ENCODE measurements around the gene FXR2.

The FXR2 gene

DNA sequence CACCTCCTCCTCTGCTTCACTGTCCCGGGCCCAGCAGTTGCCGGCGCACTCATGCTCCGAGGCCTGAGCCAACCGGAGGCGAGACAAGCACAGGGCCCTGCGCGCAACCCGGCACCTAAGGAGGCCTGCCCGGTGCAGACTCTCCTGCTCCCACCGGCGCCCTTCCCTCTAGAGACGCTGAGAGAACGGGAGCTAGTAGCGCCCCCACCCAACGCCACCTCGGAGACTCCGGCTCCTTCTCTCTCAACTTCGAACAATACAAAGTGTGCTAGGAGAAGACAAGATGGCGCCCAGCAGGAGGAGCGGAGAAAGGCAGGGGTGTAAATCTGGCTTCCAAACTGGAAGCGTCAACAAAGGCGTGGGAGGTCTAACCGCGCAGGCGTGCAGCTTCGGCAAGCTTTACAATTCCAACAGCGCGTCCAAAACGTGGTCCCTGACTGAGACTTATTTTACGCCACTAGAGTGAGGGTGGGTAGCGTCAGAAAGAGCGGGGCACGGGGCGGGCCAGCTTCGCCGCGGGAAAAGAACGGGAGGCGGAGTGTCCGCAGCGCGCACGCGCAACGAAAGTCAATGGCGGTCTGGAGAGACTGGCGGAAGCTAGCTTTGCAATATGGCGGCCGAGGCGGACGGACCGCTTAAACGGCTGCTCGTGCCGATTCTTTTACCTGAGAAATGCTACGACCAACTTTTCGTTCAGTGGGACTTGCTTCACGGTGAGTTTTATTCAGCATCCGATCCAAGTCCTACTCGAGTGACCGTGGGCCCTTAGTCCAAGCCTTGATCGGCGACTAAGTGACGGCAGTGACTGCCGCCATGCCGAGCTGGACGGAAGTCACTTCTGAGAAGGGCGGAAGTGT is 31.2 kb downstream of the FXR2 start, which contains the start of gene MPDU1:
MPDU1 (plus strand) TSS at position 600 of the 857 bp plus-strand sequence; CDS start at position 611, 11 bp downstream.
- peak within 1 kb of the TSS; percentile 98 for H3K27ac ChIP-seq (ENCODE audit: low read length)
- H3K4me1 ChIP-seq (ENCODE audit: insufficient read depth, low read length), result peaks cover 14% of the 10 kb centered on the region; the same call in 1 of the 2 replicates
- H3K27me3 ChIP-seq (ENCODE audit: insufficient read depth, low read length), result no peaks in the 10 kb centered on the region
- H3K4me3 ChIP-seq (ENCODE audit: low read length), result peak within 1 kb of the TSS; percentile 93
- H3K9ac ChIP-seq (ENCODE audit: low read depth, low read length), result peak within 1 kb of the TSS; percentile 97
- H3K36me3 ChIP-seq (ENCODE audit: insufficient read depth, low read depth, low read length), result peaks cover 42% of the 10 kb centered on the region
- no peaks in the 10 kb centered on the region for H3K9me3 ChIP-seq (ENCODE audit: insufficient read depth, low read depth, low read length)

DNA sequence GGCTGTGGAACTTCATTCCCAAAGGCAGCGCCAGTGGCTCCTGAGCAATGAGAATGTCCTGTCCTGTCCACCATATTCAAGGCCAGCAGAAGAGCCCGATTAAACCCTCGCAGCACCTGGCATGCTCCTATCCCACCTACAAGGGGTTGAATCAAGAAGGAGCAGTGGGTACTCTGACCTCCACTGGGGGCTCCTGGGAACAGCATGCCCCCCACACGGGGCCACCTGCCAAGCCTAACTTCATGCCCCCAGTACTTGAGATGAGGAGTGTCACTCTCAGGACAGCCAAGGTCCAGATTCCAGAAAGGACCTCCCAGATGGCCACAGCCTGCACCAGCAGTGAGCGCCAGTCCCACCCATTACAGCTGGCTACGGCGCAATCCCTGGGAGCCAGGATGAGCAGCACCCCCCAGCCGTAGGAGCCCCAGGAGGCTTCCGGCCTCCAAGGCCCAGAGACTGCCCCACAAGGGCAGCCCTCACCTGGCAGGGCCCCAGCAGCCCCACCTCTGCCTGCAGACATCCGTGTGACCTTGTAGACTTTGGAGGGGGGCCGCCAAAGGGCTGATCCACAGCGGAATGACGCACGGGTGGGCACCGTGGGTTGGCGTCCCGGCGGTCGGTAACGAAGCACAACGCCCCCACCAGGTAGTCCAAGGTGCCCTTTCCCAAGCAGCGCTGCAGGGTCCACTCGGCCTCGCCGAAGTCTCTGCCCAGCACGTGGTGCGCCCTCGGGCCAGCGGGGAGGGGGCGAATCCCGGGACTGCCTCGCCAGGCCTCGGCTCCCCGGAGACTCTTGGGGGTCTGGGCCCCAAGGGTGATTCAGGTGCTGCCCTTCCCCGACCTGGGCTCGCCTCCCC is 32.1 kb downstream of the FXR2 start:
- peaks cover 42% of the 10 kb centered on the region for H3K36me3 ChIP-seq (ENCODE audit: insufficient read depth, low read depth, low read length)
- H3K4me3 ChIP-seq (ENCODE audit: low read length), result peak overlapping the region; percentile 93; the same call in 1 of the 2 replicates
- no peaks in the 10 kb centered on the region for H3K9me3 ChIP-seq (ENCODE audit: insufficient read depth, low read depth, low read length)
- peak overlapping the region; percentile 98 for H3K27ac ChIP-seq (ENCODE audit: low read length)
- peak overlapping the region; percentile 97 for H3K9ac ChIP-seq (ENCODE audit: low read depth, low read length)
- H3K4me1 ChIP-seq (ENCODE audit: insufficient read depth, low read length), result peaks cover 14% of the 10 kb centered on the region; the same call in 1 of the 2 replicates
- no peaks in the 10 kb centered on the region for H3K27me3 ChIP-seq (ENCODE audit: insufficient read depth, low read length)

DNA sequence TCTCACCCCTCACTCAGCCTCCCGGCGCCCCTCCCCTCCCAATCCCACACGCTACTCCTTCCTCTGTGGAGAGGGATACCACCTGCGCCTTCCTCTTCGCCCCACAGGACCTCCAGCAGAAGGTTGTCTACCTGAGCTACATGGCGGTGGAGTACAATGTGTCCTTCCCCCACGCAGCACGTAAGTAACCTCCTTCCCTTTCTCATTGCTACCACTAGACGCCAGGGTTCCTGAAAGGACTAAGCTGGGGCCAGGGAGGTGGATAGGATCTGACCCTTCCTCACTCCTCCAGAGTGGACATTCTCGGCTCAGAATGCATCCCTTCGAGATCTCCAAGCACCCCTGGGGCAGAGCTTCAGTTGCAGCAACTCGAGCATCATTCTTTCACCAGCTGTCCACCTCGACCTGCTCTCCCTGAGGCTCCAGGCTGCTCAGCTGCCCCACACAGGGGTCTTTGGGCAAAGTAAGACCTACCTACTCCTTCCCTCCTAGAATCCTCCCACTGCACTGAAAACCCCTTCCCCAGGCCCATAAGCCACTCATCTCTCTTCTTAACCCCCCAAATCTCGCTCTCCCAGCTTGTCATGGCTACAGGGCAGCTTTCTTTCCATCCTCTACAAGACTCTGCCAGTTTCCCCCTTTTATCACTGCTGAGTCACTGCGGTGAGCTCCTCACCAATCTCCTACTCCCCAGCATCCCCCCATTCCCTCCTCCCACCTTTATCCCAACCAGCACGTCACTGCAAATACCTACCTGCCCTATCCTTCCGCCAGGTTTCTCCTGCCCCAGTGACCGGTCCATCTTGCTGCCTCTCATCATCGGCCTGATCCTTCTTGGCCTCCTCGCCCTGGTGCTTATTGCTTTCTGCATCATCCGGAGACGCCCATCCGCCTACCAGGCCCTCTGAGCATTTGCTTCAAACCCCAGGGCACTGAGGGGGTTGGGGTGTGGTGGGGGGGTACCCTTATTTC is 33.8 kb downstream of the FXR2 start:
- Histone ChIP-seq H3K27me3 (ENCODE audit: insufficient read depth, low read length) (no peaks in the 10 kb centered on the region), H3K4me3 (ENCODE audit: low read length) (no peak overlapping the region), H3K36me3 (ENCODE audit: insufficient read depth, low read depth, low read length) (peaks cover 45% of the 10 kb centered on the region), H3K4me1 (ENCODE audit: insufficient read depth, low read length) (peaks cover 14% of the 10 kb centered on the region; the same call in 1 of the 2 replicates), H3K27ac (ENCODE audit: low read length) (no peak overlapping the region), H3K9ac (ENCODE audit: low read depth, low read length) (no peak overlapping the region), H3K9me3 (ENCODE audit: insufficient read depth, low read depth, low read length) (no peaks in the 10 kb centered on the region)

DNA sequence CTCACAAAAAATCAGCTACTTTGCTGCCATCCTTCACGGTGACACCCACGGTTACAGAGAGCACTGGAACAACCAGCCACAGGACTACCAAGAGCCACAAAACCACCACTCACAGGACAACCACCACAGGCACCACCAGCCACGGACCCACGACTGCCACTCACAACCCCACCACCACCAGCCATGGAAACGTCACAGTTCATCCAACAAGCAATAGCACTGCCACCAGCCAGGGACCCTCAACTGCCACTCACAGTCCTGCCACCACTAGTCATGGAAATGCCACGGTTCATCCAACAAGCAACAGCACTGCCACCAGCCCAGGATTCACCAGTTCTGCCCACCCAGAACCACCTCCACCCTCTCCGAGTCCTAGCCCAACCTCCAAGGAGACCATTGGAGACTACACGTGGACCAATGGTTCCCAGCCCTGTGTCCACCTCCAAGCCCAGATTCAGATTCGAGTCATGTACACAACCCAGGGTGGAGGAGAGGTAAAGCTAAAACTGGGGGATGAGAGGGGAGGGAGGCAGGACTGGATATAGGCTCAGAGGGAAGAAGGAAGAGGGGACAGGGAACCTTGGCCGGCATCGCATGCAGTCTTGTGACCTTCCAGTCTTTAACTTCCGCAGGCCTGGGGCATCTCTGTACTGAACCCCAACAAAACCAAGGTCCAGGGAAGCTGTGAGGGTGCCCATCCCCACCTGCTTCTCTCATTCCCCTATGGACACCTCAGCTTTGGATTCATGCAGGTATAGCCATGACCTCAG is 34.7 kb downstream of the FXR2 start:
- Histone ChIP-seq H3K9ac (ENCODE audit: low read depth, low read length) (no peak overlapping the region), H3K4me1 (ENCODE audit: insufficient read depth, low read length) (peaks cover 19% of the 10 kb centered on the region), H3K36me3 (ENCODE audit: insufficient read depth, low read depth, low read length) (peaks cover 49% of the 10 kb centered on the region), H3K4me3 (ENCODE audit: low read length) (no peak overlapping the region), H3K27me3 (ENCODE audit: insufficient read depth, low read length) (no peaks in the 10 kb centered on the region), H3K27ac (ENCODE audit: low read length) (no peak overlapping the region), H3K9me3 (ENCODE audit: insufficient read depth, low read depth, low read length) (no peaks in the 10 kb centered on the region)

DNA sequence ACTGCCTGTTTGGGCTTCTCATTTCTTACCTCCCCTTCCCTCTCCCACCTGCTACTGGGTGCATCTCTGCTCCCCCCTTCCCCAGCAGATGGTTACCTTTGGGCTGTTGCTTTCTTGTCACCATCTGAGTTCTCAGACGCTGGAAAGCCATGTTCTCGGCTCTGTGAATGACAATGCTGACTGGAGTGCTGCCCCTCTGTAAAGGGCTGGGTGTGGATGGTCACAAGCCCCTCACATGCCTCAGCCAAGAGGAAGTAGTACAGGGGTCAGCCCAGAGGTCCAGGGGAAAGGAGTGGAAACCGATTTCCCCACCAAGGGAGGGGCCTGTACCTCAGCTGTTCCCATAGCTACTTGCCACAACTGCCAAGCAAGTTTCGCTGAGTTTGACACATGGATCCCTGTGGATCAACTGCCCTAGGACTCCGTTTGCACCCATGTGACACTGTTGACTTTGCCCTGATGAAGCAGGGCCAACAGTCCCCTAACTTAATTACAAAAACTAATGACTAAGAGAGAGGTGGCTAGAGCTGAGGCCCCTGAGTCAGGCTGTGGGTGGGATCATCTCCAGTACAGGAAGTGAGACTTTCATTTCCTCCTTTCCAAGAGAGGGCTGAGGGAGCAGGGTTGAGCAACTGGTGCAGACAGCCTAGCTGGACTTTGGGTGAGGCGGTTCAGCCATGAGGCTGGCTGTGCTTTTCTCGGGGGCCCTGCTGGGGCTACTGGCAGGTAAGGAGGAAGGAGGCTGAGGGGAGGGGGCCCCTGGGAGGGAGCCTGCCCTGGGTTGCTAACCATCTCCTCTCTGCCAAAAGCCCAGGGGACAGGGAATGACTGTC is 35.5 kb downstream of the FXR2 start, which contains the start of gene CD68:
CD68 (plus strand) TSS at position 638 of the 833 bp plus-strand sequence; CDS start at position 678, 40 bp downstream.
- Histone ChIP-seq H3K4me3 (ENCODE audit: low read length) (no peak within 1 kb of the TSS), H3K9me3 (ENCODE audit: insufficient read depth, low read depth, low read length) (no peaks in the 10 kb centered on the region), H3K27me3 (ENCODE audit: insufficient read depth, low read length) (no peaks in the 10 kb centered on the region), H3K36me3 (ENCODE audit: insufficient read depth, low read depth, low read length) (peaks cover 57% of the 10 kb centered on the region), H3K9ac (ENCODE audit: low read depth, low read length) (no peak within 1 kb of the TSS), H3K27ac (ENCODE audit: low read length) (no peak within 1 kb of the TSS), H3K4me1 (ENCODE audit: insufficient read depth, low read length) (peaks cover 24% of the 10 kb centered on the region)

DNA sequence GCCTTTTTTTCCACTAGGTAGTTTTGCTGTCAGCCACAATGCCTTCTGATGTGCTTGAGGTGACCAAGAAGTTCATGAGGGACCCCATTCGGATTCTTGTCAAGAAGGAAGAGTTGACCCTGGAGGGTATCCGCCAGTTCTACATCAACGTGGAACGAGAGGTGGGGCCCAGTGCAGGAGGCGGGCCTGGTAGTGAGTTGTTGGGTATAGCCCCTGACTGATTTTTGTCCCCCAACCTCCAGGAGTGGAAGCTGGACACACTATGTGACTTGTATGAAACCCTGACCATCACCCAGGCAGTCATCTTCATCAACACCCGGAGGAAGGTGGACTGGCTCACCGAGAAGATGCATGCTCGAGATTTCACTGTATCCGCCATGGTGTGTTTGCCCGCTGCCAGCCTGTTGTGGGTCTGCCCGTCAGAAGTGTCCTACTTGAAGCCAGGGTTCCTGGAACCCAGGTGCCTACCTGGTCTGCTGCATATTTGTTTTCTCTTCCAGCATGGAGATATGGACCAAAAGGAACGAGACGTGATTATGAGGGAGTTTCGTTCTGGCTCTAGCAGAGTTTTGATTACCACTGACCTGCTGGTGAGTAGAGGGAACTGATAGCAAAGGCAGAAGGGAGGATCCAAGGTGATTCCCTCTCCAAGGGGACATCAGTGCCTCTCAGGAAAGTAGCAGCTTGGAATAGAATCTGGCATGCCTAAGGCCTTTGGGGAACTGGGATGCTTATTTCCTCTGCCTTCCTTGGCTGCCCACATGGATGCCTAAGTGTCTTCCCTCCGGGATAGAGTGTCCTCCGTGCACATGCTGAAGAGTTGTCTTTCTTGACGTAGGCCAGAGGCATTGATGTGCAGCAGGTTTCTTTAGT is 37.1 kb downstream of the FXR2 start:
- Histone ChIP-seq H3K9ac (ENCODE audit: low read depth, low read length) (no peak overlapping the region), H3K27me3 (ENCODE audit: insufficient read depth, low read length) (no peaks in the 10 kb centered on the region), H3K9me3 (ENCODE audit: insufficient read depth, low read depth, low read length) (no peaks in the 10 kb centered on the region), H3K4me3 (ENCODE audit: low read length) (no peak overlapping the region), H3K4me1 (ENCODE audit: insufficient read depth, low read length) (peaks cover 17% of the 10 kb centered on the region), H3K27ac (ENCODE audit: low read length) (no peak overlapping the region), H3K36me3 (ENCODE audit: insufficient read depth, low read depth, low read length) (peaks cover 70% of the 10 kb centered on the region)

DNA sequence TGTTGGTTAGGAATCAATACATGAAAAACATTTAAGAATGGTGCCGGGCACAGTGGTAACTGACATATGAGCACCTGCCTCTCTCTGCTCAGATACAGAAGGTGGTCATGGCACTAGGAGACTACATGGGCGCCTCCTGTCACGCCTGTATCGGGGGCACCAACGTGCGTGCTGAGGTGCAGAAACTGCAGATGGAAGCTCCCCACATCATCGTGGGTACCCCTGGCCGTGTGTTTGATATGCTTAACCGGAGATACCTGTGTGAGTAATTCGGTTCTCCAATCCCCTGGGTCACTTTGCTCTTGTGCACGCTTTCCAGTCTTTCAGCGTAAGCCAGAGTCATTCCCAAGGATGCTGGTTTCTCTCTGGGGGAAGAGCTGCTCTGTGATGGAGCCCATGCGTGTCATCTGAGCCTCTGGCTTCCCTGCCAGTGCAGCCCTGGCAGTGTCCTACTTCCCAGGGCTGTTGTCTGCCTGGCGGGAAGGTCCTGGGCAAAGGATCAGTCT is 38.2 kb downstream of the FXR2 start:
- Histone ChIP-seq H3K27ac (ENCODE audit: low read length) (no peak overlapping the region), H3K9me3 (ENCODE audit: insufficient read depth, low read depth, low read length) (no peaks in the 10 kb centered on the region), H3K4me1 (ENCODE audit: insufficient read depth, low read length) (peaks cover 13% of the 10 kb centered on the region), H3K9ac (ENCODE audit: low read depth, low read length) (no peak overlapping the region), H3K4me3 (ENCODE audit: low read length) (no peak overlapping the region), H3K27me3 (ENCODE audit: insufficient read depth, low read length) (no peaks in the 10 kb centered on the region), H3K36me3 (ENCODE audit: insufficient read depth, low read depth, low read length) (peaks cover 68% of the 10 kb centered on the region)

DNA sequence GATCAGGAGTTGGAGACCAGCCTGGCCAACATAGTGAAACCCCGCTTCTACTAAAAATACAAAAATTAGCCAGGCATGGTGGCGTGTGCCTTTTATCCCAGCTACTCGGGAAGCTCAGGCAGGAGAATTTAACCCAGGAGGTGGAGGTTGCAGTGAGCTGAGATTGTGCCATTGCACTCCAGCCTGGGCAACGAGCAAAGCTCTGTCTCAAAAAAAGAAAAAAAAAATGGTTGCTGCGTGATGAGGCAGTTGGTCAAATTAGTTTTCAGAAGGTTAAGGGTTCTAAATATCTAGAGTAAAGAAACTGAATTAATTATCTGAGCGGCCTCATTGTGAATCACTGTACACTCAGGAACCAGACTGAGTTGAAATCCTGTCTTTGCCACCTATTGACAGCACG is 38.7 kb downstream of the FXR2 start:
- peaks cover 18% of the 10 kb centered on the region for H3K4me1 ChIP-seq (ENCODE audit: insufficient read depth, low read length)
- H3K27ac ChIP-seq (ENCODE audit: low read length), result no peak overlapping the region
- peaks cover 73% of the 10 kb centered on the region for H3K36me3 ChIP-seq (ENCODE audit: insufficient read depth, low read depth, low read length)
- H3K9me3 ChIP-seq (ENCODE audit: insufficient read depth, low read depth, low read length), result no peaks in the 10 kb centered on the region
- H3K27me3 ChIP-seq (ENCODE audit: insufficient read depth, low read length), result no peaks in the 10 kb centered on the region
- H3K9ac ChIP-seq (ENCODE audit: low read depth, low read length), result 0 out of 2 replicates have a peak overlapping the region, but pooled peaks have one; percentile 99
- no peak overlapping the region for H3K4me3 ChIP-seq (ENCODE audit: low read length)

DNA sequence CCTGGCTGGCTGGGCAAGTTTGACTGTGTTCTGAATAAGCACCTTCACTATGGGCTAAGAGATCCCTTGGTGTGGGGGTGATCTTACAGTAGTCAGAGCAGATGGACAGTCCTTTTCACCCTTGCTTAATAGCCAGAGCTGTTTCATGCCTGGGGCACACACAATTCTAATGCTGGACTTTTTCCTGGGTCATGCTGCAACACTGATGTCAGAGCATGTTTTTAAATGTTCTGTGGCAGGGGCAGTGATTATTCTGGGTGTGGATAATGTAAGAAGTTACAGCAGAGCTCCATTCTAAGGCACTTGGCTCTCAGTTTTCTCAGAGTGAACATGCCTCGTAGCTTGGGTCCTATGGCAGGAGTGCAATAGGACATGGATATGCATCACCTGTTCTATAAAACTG is 39.2 kb downstream of the FXR2 start:
- Histone ChIP-seq H3K27ac (ENCODE audit: low read length) (no peak overlapping the region), H3K36me3 (ENCODE audit: insufficient read depth, low read depth, low read length) (peaks cover 78% of the 10 kb centered on the region), H3K4me1 (ENCODE audit: insufficient read depth, low read length) (peaks cover 18% of the 10 kb centered on the region), H3K9ac (ENCODE audit: low read depth, low read length) (peak overlapping the region; percentile 99; the same call in 1 of the 2 replicates), H3K9me3 (ENCODE audit: insufficient read depth, low read depth, low read length) (no peaks in the 10 kb centered on the region), H3K27me3 (ENCODE audit: insufficient read depth, low read length) (no peaks in the 10 kb centered on the region), H3K4me3 (ENCODE audit: low read length) (peak overlapping the region; percentile 98)
